Natural killer cell (primary cell): ENCODE measurements around the gene NRF1. TPM values are rescaled to one million over a fixed set of nuclear protein-coding genes. Genes with fewer than 3 reads are reported as not detected.

Experiments
- ATAC-seq, 3 donors: fragments of 150-1000 bp in 2 of 3; fragments of 200-7000 bp in 1 of 3; cut with Tn5 transposase; 1 replicate in 1 of 3; 2 replicates in 2 of 3; pipeline ENCODE4 v1.10.0; 2021; ENCODE audit warnings: mild to moderate bottlenecking in 2 of 3, moderate library complexity in 2 of 3
- DNase-seq, 2 donors: peaks; one replicate each; pipeline versions ENCODE4 v3.0.0 to v3.0.0-alpha.2; 2013 to 2021; ENCODE audit warnings: mixed read lengths in 1 of 2
- H3K27ac ChIP-seq: one replicate; pipeline ENCODE4 v1.5.1; 2013; ENCODE audit warnings: mild to moderate bottlenecking, low read length
- H3K27me3 ChIP-seq: one replicate; pipeline ENCODE4 v1.6.1; 2013; ENCODE audit warnings: low read length; ENCODE audit not compliant: control insufficient read depth, insufficient read depth
- H3K36me3 ChIP-seq: one replicate; pipeline ENCODE4 v1.6.1; 2013; ENCODE audit warnings: low read length; ENCODE audit not compliant: control insufficient read depth, insufficient read depth
- H3K4me1 ChIP-seq: one replicate; pipeline ENCODE4 v1.6.1; 2013; ENCODE audit warnings: low read length; ENCODE audit not compliant: control insufficient read depth, insufficient read depth
- H3K4me3 ChIP-seq: one replicate; pipeline ENCODE4 v1.5.1; 2013; ENCODE audit warnings: low read length
- H3K9me3 ChIP-seq: one replicate; pipeline ENCODE4 v1.6.1; 2013; ENCODE audit warnings: low read length; ENCODE audit not compliant: control insufficient read depth, insufficient read depth
- H3K27ac Mint-ChIP-seq, 2 donors: one replicate each; pipeline ENCODE4 v1.8.0; 2022; ENCODE audit warnings: mild to moderate bottlenecking in 2 of 2, mixed read lengths in 2 of 2, moderate library complexity in 1 of 2
- H3K27me3 Mint-ChIP-seq, 2 donors: one replicate each; pipeline ENCODE4 v1.8.0; 2022; ENCODE audit warnings: low read depth in 2 of 2, mixed read lengths in 2 of 2
- H3K36me3 Mint-ChIP-seq: one replicate; pipeline ENCODE4 v1.8.0; 2022; ENCODE audit warnings: mixed read lengths
- H3K4me1 Mint-ChIP-seq, 2 donors: one replicate each; pipeline ENCODE4 v1.8.0; 2022; ENCODE audit warnings: mixed read lengths in 2 of 2
- H3K4me3 Mint-ChIP-seq: one replicate; pipeline ENCODE4 v1.8.0; 2022; ENCODE audit warnings: mild to moderate bottlenecking, moderate library complexity, mixed read lengths
- H3K9me3 Mint-ChIP-seq, 2 donors: one replicate each; pipeline ENCODE4 v1.8.0; 2022; ENCODE audit warnings: mixed read lengths in 2 of 2
- WGBS: methylation state at CpG from one replicate; pipeline ENCODE4 v1.1.7; 2013; ENCODE audit warnings: missing lambda C conversion rate; ENCODE audit not compliant: insufficient coverage; 5-methylcytosine and 5-hydroxymethylcytosine counted together
- intact Hi-C: fragments of 100-400 bp; cut with micrococcal nuclease; formaldehyde crosslinking; loops from one replicate; pipeline ENCODE4 v1.14.2; 2022
- total RNA-seq, 4 donors: library from RNA; stranded (reverse); fragments of 120-200 nt in 1 of 4; gene quantifications; one replicate each; pipeline versions ENCODE4 v1.2.3 to v1.2.4, GENCODE V29; 2013 to 2022
- TF ChIP-seq, protein P1 (sequence below): fragments of 200-600 bp; IDR thresholded peaks from one replicate; pipeline ENCODE4 v1.8.0; 2022; ENCODE audit warnings: antibody characterized with exemption

Gene NRF1
- total RNA-seq, 3 donors from 2014 or later (not counting 1 experiment from before 2014, with no cell fraction given): 39.8 to 43.5 (median 40.1) TPM

DNA sequence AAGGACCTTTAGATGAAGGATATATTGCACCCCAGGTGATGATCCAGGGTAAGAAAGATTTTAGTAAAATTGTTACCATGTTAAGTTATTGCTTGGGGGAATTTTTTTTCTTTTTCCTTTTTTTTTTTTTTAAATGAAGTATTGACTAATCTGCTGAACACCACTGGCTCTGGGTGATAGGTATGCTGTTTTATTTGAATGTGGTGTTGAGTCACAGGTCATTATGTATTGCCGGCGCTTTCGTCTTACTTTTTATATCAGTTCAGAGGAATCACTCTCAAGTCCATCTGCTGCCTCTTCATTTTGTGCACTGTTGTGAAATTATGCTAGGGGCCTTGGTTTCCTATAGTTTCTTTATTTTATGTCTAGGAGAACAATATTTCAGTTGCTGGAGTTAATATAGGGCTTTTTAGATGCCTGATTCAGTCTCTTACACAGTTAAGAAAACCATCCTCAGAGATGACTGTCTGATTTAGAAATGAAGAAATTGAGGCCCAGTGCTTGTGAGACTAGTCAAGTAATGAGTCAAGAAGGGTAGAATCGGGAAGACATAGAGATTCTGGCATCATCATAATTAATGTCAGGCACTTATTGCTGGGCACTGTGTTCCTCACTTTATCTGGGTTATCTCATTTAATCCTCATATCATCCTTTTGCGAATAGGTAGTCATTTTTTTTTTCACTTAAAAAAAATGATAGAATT lies 38.7 kb downstream of the NRF1 start:
- no peak for ATAC-seq
- H3K4me3 Mint-ChIP-seq: no peak overlapping the region
- WGBS: 82% methylated on average over 1 of the region's 5 CpGs

DNA sequence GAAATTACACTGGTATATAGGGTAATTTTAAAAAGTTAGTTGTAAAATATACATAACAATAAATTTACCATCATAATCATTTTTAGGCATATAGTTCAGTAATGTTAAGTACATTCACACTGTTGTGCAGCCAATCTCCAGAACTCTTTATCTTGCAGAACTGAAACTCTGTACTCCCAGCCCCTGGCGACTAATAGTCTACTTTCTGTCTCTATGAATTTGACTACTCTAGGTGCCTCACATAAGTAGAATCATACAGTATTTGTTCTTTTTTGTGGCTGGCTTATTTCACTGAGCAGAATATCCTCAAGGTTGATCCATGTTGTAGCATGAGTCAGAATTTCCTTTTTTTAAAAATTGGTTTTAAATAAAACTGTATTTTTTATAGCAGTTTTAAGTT lies 41.4 kb downstream of the NRF1 start:
- Histone ChIP-seq H3K27ac (no peak overlapping the region), H3K9me3 (no peaks in the 10 kb centered on the region), H3K4me3 (no peak overlapping the region), H3K4me1 (peaks cover 3% of the 10 kb centered on the region), H3K36me3 (peaks cover 10% of the 10 kb centered on the region), H3K27me3 (no peaks in the 10 kb centered on the region)
- intact Hi-C loops: no loop called here
- Mint-ChIP-seq H3K27me3 (no peaks in the 10 kb centered on the region), H3K36me3 (peaks cover 6% of the 10 kb centered on the region), H3K9me3 (no peaks in the 10 kb centered on the region), H3K4me1 (peaks cover 32% of the 10 kb centered on the region in 2 donors), H3K27ac (no peak overlapping the region), H3K4me3 (no peak overlapping the region)
- no peak for ATAC-seq
- TF ChIP-seq, protein P1, sequence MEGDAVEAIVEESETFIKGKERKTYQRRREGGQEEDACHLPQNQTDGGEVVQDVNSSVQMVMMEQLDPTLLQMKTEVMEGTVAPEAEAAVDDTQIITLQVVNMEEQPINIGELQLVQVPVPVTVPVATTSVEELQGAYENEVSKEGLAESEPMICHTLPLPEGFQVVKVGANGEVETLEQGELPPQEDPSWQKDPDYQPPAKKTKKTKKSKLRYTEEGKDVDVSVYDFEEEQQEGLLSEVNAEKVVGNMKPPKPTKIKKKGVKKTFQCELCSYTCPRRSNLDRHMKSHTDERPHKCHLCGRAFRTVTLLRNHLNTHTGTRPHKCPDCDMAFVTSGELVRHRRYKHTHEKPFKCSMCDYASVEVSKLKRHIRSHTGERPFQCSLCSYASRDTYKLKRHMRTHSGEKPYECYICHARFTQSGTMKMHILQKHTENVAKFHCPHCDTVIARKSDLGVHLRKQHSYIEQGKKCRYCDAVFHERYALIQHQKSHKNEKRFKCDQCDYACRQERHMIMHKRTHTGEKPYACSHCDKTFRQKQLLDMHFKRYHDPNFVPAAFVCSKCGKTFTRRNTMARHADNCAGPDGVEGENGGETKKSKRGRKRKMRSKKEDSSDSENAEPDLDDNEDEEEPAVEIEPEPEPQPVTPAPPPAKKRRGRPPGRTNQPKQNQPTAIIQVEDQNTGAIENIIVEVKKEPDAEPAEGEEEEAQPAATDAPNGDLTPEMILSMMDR: no peak
- DNase-seq: no peak
- 20% methylated on average over 1 of the region's 1 CpG for WGBS

More for the DNA sequence above, 38.7 kb downstream of the NRF1 start:
- TF ChIP-seq, protein P1: no peak
- DNase-seq: no peak
- H3K27ac Mint-ChIP-seq: peak overlapping the region in 1 of 2 donors; percentile 4
- no peaks in the 10 kb centered on the region for H3K27me3 Mint-ChIP-seq
- Histone ChIP-seq H3K9me3 (no peaks in the 10 kb centered on the region), H3K4me1 (peaks cover 3% of the 10 kb centered on the region), H3K27me3 (no peaks in the 10 kb centered on the region), H3K4me3 (no peak overlapping the region), H3K36me3 (peaks cover 2% of the 10 kb centered on the region), H3K27ac (no peak overlapping the region)
- no peaks in the 10 kb centered on the region for H3K9me3 Mint-ChIP-seq
- peaks cover 26 to 38% of the 10 kb centered on the region in 2 donors for H3K4me1 Mint-ChIP-seq
- intact Hi-C loops: no loop called here
- no peaks in the 10 kb centered on the region for H3K36me3 Mint-ChIP-seq

DNA sequence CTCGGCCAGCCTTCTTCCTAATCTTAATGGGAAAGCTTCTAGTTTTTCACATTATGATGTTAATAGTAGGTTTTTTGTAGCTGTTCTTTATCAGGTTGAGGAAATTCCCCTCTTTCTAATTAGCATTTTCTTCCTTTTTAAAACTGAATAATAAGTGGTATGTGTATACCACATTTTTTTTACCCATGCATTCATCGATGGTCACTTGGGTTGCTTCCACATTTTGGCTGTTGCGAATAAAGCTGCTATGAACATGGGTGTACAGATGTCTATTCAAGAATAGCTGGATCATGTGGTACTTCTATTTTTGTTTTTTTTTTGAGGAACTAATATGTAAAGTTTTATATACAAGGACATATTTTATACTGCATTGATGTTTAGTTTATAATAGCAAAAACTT lies 44.3 kb downstream of the NRF1 start:
- H3K36me3 ChIP-seq: peaks cover 26% of the 10 kb centered on the region

More for the DNA sequence above, 44.3 kb downstream of the NRF1 start:
- TF ChIP-seq, protein P1: no peak
- Mint-ChIP-seq H3K4me3 (no peak overlapping the region), H3K27me3 (no peaks in the 10 kb centered on the region), H3K4me1 (peaks cover 22 to 23% of the 10 kb centered on the region in 2 donors), H3K9me3 (no peaks in the 10 kb centered on the region), H3K27ac (no peak overlapping the region), H3K36me3 (peaks cover 19% of the 10 kb centered on the region)
- DNase-seq (no peak), ATAC-seq (no peak)
- intact Hi-C loops: no loop called here
- WGBS: 83% methylated on average over 2 of the region's 3 CpGs
- Histone ChIP-seq H3K4me3 (no peak overlapping the region), H3K27ac (no peak overlapping the region), H3K27me3 (no peaks in the 10 kb centered on the region), H3K4me1 (no peaks in the 10 kb centered on the region), H3K9me3 (peaks cover 4% of the 10 kb centered on the region)
